GM23248 (cell line): ENCODE data around the gene ISM1.

Experiments
- EZH2 ChIP-seq: fragments of 200-600 bp; sonication (generic); IDR thresholded peaks from 2 replicates; pipeline ENCODE4 v1.6.1; 2018; ENCODE audit warnings: antibody characterized with exemption, mild to moderate bottlenecking; ENCODE audit not compliant: insufficient read depth, poor library complexity, severe bottlenecking
- EZH2phosphoT487 ChIP-seq: fragments of 200-600 bp; sonication (generic); IDR thresholded peaks from 2 replicates; pipeline ENCODE4 v1.6.1; 2018; ENCODE audit warnings: antibody characterized with exemption, moderate library complexity, mild to moderate bottlenecking, low read depth; ENCODE audit not compliant: insufficient read depth

GRCh38 chr20:13276945-13277541 lies 56.0 kb downstream of the ISM1 start:
- no peak for TF ChIP-seq EZH2
- TF ChIP-seq EZH2phosphoT487 = no peak
